Neural cell (in vitro differentiated cells): ENCODE data around the gene MEGF11.

ENCODE experiments used
- POLR2AphosphoS5 ChIP-seq: IDR thresholded peaks from 2 replicates; pipeline ENCODE4 v1.6.1; 2012
- RAD21 ChIP-seq: fragments of 450-650 bp; conservative IDR thresholded peaks from 2 replicates; pipeline ENCODE4 v1.6.1; 2014; ENCODE audit warnings: antibody characterized with exemption, mild to moderate bottlenecking, moderate library complexity
- TF ChIP-seq, protein P1 (sequence below): fragments of 450-650 bp; IDR thresholded peaks from 2 replicates; pipeline ENCODE4 v1.5.1; 2014; ENCODE audit warnings: antibody characterized with exemption, mild to moderate bottlenecking, moderate library complexity; ENCODE audit not compliant: poor library complexity, severe bottlenecking

DNA sequence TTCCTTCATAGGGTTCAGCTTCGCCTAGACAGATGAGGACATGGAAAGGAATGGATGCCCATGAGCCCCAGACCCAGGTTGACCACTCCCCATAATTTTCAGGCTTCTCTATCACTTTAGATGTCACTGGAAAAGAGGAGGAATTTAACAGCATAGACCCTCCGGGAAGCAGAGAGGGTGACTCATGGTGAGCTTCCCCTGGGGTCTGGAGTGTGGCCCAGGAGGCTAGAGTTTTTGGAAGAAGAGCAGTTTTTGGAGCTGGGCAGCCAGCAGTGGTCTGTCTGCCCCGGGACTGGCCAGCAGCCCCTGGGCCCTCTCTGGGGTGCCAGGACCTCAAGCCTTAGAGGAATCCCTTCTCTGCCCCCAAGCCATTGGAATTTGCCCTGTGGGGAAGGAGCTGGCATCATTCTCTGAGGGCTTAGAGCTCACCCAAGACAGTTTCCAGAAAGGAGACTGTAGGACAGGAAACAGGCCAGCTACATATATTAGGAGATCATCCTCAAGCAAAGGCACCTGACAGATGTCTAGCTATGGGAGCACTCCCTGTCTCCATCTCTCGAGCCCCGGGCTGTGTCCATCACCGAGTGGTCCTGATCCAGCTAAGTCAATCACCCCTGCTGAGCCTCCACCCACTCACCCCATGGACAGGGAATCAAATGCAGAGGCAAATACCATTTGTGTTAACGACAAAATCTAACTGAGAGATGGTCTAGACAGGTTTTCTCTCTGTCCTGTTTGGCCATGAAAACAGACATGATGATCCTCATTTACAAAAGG lies 67.3 kb downstream of the MEGF11 start:
- TF ChIP-seq POLR2AphosphoS5 (no peak), RAD21 (no peak)
- TF ChIP-seq, protein P1, sequence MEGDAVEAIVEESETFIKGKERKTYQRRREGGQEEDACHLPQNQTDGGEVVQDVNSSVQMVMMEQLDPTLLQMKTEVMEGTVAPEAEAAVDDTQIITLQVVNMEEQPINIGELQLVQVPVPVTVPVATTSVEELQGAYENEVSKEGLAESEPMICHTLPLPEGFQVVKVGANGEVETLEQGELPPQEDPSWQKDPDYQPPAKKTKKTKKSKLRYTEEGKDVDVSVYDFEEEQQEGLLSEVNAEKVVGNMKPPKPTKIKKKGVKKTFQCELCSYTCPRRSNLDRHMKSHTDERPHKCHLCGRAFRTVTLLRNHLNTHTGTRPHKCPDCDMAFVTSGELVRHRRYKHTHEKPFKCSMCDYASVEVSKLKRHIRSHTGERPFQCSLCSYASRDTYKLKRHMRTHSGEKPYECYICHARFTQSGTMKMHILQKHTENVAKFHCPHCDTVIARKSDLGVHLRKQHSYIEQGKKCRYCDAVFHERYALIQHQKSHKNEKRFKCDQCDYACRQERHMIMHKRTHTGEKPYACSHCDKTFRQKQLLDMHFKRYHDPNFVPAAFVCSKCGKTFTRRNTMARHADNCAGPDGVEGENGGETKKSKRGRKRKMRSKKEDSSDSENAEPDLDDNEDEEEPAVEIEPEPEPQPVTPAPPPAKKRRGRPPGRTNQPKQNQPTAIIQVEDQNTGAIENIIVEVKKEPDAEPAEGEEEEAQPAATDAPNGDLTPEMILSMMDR: no peak
